Left ventricle myocardium inferior (tissue), 1 donor: ENCODE data around the gene LAMC3. TPM values are rescaled to one million over a fixed set of nuclear protein-coding genes. Genes with fewer than 3 reads are reported as not detected.
"Not testable (repeated sequence)": the region's sequence is repeated elsewhere in the genome, so short reads cannot be mapped to it uniquely, and the experiment has no call there.

Experiments
- DNase-seq: peaks from one replicate; pipeline ENCODE4 v3.0.0-alpha.2; 2020
- H3K27ac ChIP-seq: fragments of 200-600 bp; replicated peaks from 2 replicates; pipeline ENCODE4 v1.8.0; 2021
- H3K27me3 ChIP-seq: fragments of 200-600 bp; 2 replicates; pipeline ENCODE4 v1.8.0; 2021; ENCODE audit warnings: low read depth
- H3K36me3 ChIP-seq: fragments of 200-600 bp; 2 replicates; pipeline ENCODE4 v1.8.0; 2021
- H3K4me1 ChIP-seq: fragments of 200-600 bp; 2 replicates; pipeline ENCODE4 v1.8.0; 2021
- H3K4me3 ChIP-seq: fragments of 200-600 bp; 2 replicates; pipeline ENCODE4 v1.8.0; 2021; ENCODE audit warnings: mild to moderate bottlenecking, moderate library complexity
- H3K9me3 ChIP-seq: fragments of 200-600 bp; replicated peaks from 2 replicates; pipeline ENCODE4 v1.8.0; 2021
- CTCF ChIP-seq: fragments of 200-600 bp; IDR thresholded peaks from 2 replicates; pipeline ENCODE4 v1.8.0; 2021; ENCODE audit warnings: antibody characterized with exemption, mild to moderate bottlenecking, borderline replicate concordance
- intact Hi-C: fragments of 100-400 bp; cut with micrococcal nuclease; formaldehyde crosslinking; loops from one replicate; pipeline ENCODE4 v1.11.0; 2022
- total RNA-seq: library from RNA; stranded (reverse); fragmentation: NEBNext Ultra II Directional; extraction: Animal tissue kit (Norgen Biotek cat#: 25700); gene quantifications from one replicate; pipeline ENCODE4 v1.2.1, GENCODE V29; 2021
- donor health status: DM: no; HTN: yes; CAD: no; lungs with severe emphysema.

The LAMC3 gene
- total RNA-seq, 1 donor from 2014 or later: 0.66 TPM

GRCh38 chr9:131111854-131112311 lies 102.9 kb downstream of the LAMC3 start:
- H3K9me3 ChIP-seq: no peaks in the 10 kb centered on the region
- no peak for TF ChIP-seq CTCF
- H3K36me3 ChIP-seq: no peaks in the 10 kb centered on the region

GRCh38 chr9:131112374-131113154 lies 103.6 kb downstream of the LAMC3 start:
- Histone ChIP-seq H3K4me3 (no peak overlapping the region), H3K27ac (peak overlapping the region; percentile 90), H3K9me3 (no peaks in the 10 kb centered on the region), H3K27me3 (no peaks in the 10 kb centered on the region), H3K4me1 (peaks cover 49% of the 10 kb centered on the region), H3K36me3 (peaks cover under 1% of the 10 kb centered on the region)
- no peak for DNase-seq
- intact Hi-C loops: no loop called here
- TF ChIP-seq CTCF: no peak

More at GRCh38 chr9:131111854-131112311, 102.9 kb downstream of the LAMC3 start:
- Histone ChIP-seq H3K4me3 (no peak overlapping the region), H3K27ac (peak overlapping the region; percentile 90), H3K4me1 (peaks cover 49% of the 10 kb centered on the region), H3K27me3 (no peaks in the 10 kb centered on the region)
- intact Hi-C loops: no loop called here
- no peak for DNase-seq

- intact Hi-C loops: no loop called here
Measured at GRCh38 chr9:131113655-131114054, 104.7 kb downstream of the LAMC3 start.

GRCh38 chr9:131114084-131114535 lies 105.1 kb downstream of the LAMC3 start:
- no peak for TF ChIP-seq CTCF
- H3K4me3 ChIP-seq: no peak overlapping the region
- no peak for DNase-seq
- intact Hi-C loops: no loop called here
- H3K4me1 ChIP-seq: peaks cover 46% of the 10 kb centered on the region
- no peaks in the 10 kb centered on the region for H3K9me3 ChIP-seq
- H3K27ac ChIP-seq: peak overlapping the region; percentile 90
- no peaks in the 10 kb centered on the region for H3K27me3 ChIP-seq
- peaks cover 11% of the 10 kb centered on the region for H3K36me3 ChIP-seq

More at GRCh38 chr9:131113655-131114054, 104.7 kb downstream of the LAMC3 start:
- Histone ChIP-seq H3K4me1 (peaks cover 46% of the 10 kb centered on the region), H3K27me3 (no peaks in the 10 kb centered on the region), H3K4me3 (no peak overlapping the region), H3K36me3 (peaks cover 11% of the 10 kb centered on the region), H3K27ac (peak overlapping the region; percentile 90), H3K9me3 (no peaks in the 10 kb centered on the region)
- no peak for DNase-seq
- no peak for TF ChIP-seq CTCF

- Histone ChIP-seq H3K4me1 (peaks cover 46% of the 10 kb centered on the region), H3K36me3 (peaks cover 19% of the 10 kb centered on the region), H3K27ac (peak overlapping the region; percentile 90)
- H3K9me3 ChIP-seq, H3K27me3 ChIP-seq, H3K4me3 ChIP-seq, intact Hi-C loops, DNase-seq: not testable (repeated sequence)
Measured at GRCh38 chr9:131115360-131115742, 106.4 kb downstream of the LAMC3 start.
